ENCODE measurements around the gene NDUFS4.
"Not testable (repeated sequence)": the region's sequence is repeated elsewhere in the genome, so short reads cannot be mapped to it uniquely, and the experiment has no call there.

NDUFS4 gene

DNA sequence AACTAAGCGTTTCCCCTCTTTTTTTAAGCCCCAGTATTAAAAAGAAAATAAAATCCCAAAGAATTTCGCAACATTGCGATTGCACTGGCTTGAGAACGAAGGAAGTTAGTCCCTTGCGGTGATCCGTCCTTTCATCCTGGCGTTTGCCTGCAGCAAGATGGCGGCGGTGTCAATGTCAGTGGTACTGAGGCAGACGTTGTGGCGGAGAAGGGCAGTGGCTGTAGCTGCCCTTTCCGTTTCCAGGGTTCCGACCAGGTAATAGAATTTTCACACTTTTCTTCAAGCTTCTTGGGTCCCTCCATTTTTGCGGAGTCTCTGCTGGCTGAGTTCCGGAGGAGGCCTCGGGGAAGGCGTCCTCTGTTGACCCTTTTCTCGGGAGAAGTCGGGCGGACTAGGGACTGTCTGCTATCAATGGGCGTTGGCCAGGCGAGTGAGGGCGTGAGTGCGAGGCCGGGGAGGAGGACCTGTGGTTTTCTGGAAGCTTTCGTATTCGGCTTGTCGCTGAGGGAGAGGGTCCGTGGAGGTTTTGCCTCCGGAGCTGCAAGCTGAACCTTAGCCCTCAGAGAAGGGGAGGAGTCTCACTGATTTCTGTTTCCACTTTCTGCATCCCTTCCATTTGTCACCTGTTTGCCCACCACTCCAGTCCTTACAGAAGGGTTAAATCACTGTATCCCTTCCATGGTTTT is at the start of gene NDUFS4:
NDUFS4 (plus strand) TSS at position 134 of the 686 bp plus-strand sequence; CDS start at position 158, 24 bp downstream.
- peak; percentile 90 for DNase-seq

GRCh38 chr5:53512539-53512938 is 47.9 kb upstream of the NDUFS4 start:
- DNase-seq = no peak

GRCh38 chr5:53515988-53516387 is 44.5 kb upstream of the NDUFS4 start:
- DNase-seq = no peak

- DNase-seq = no peak
Observed at GRCh38 chr5:53520813-53521212, 39.6 kb upstream of the NDUFS4 start.

- no peak for DNase-seq
Observed at GRCh38 chr5:53537711-53538110, 22.7 kb upstream of the NDUFS4 start.

DNA sequence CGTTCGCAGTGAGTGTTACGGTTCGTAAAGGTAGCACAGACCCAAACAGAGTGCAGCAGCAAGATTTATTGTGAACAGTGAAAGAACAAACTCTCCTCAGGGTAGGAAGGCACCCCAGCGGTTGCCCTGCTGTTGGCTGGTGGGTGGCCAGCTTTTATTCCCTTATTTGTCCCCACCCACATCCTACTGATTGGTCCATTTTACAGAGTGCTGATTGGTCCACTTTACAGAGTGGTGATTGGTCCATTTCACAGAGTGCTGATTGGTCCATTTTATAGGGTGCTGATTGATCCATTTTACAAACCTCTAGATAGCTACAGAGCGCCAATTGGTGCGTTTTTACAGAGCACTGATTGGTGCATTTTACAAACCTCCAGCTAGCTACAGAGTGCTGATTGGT is 19.7 kb upstream of the NDUFS4 start:
- DNase-seq = not testable (repeated sequence)

- DNase-seq = no peak
Observed at GRCh38 chr5:53541859-53542258, 18.6 kb upstream of the NDUFS4 start.

GRCh38 chr5:53542926-53543325 is 17.5 kb upstream of the NDUFS4 start:
- DNase-seq = no peak

DNA sequence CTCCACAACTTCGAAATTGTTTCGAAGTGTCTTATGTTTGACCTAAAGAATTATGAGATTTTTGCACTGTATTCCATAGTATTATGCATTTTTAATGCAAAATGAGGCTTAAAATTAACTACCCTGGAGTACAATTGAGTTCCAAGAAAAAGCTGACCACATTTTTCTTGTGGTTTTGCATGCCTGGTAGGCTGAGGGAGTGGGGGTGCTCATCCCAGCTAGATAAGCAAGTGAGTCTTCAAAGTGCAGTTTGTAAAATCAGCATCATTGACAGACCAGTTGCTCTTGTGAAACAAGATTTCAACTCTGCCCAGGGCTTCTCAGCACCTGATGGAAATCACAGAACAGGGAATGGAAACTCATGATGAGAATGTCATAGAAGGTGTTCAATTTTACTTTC is 17.0 kb upstream of the NDUFS4 start:
- no peak for DNase-seq

DNA sequence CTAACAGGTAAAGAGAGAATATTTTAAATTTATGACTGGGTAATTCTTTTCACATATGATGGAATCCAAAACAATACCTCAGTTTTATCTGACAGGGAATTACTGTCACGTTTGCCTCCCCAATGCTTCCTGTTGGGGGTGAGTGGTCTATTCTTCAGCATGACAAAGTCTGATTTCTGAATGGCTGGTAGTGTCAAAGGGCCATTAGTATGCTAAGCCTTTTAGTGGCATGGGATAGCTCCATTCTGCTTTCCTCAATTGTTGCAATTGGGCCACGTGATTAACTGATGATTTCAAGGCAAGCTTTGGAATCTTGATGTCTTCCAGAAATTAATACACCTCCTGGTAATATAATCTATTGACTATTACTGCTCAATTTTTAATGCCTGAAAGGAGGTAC is 14.7 kb upstream of the NDUFS4 start:
- DNase-seq = no peak

- no peak for DNase-seq
Observed at GRCh38 chr5:53547226-53547625, 13.2 kb upstream of the NDUFS4 start.

DNA sequence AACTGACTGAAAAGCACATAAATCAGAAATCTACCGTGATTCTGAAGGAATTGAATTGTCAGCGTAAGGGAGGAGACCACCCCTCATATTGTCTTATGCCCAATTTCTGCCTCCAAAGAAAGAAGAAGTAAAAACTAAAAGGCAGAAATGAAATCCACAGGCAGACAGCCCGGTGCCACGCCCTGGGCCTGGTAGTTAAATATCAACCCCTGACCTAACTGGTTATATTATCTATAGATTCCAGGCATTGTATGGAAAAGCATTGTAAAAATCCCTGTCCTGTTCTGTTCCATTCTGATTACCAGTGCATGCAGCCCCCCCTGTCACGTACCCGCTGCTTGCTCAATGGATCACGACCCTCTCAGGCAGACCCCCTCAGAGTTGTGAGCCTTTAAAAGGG is 11.9 kb upstream of the NDUFS4 start:
- DNase-seq = not testable (repeated sequence)

- DNase-seq = no peak
Observed at GRCh38 chr5:53549792-53550191, 10.6 kb upstream of the NDUFS4 start.

DNA sequence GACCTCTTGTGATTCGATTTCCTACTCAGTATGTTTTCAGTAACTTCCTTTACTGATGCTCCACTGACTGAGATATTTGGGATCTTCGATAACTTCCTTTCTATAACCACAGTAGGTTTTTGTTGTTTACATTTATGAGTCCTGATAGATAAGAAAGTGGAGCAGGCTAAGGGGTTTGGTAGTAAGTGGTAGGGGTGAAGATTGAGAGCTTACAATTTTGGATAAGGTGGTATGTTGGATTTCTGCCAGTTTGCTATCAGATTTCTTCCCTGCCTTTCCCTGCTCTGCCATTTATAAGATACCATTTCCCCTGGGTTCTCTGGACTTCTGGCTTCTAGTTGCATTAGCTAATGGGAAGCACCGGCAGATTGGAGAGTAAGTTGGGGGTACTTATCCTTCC is 7.9 kb upstream of the NDUFS4 start:
- DNase-seq = no peak

GRCh38 chr5:53554444-53554843 is 6.0 kb upstream of the NDUFS4 start:
- DNase-seq = no peak

- no peak for DNase-seq
Observed at GRCh38 chr5:53555160-53555559, 5.3 kb upstream of the NDUFS4 start.

DNA sequence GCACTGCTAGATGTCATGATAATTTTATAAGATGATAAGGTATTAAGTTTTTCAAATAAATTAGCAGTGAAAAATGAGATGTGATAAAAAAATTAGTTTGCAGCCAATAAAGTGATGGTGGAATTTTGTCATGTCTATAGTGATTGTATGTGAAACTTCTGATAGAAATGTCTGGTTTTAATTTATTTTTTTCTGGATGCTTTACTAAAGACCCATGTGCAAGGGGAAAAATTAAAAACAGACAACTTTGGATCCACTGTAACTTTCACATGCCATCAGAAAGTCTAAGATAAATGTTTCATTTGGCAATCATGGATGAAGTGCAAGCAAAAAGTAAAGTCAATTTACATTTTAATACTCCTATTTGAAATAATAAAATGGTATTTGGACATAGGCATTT is 4.4 kb upstream of the NDUFS4 start:
- DNase-seq = no peak

DNA sequence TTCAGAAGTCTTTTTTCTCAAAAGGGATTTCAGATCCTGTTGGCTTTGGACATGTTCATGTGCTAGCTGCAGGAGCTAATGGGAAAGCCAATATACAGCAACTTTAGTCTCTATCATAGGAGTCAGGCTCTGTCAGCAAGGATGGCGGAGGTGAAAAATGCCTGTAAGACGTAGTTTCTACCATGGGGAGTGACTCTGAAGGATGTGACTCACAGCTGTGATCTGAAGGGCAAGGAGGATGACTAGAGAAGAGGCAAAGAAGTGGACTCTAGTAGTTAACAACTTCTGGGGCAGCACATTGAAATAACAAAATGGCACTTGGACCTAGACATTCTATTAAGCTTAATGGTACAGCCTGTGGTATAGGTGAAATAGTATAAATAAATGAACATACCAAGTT is 3.1 kb upstream of the NDUFS4 start:
- no peak for DNase-seq

- DNase-seq = no peak
Observed at GRCh38 chr5:53558966-53559365, 1.5 kb upstream of the NDUFS4 start.

GRCh38 chr5:53560028-53560427 is 411 bp upstream of the NDUFS4 start:
- no peak for DNase-seq

GRCh38 chr5:53568401-53568800 is 8.0 kb downstream of the NDUFS4 start:
- no peak for DNase-seq

GRCh38 chr5:53568871-53569270 is 8.4 kb downstream of the NDUFS4 start:
- no peak for DNase-seq

- no peak for DNase-seq
Observed at GRCh38 chr5:53569453-53569852, 9.0 kb downstream of the NDUFS4 start.

DNA sequence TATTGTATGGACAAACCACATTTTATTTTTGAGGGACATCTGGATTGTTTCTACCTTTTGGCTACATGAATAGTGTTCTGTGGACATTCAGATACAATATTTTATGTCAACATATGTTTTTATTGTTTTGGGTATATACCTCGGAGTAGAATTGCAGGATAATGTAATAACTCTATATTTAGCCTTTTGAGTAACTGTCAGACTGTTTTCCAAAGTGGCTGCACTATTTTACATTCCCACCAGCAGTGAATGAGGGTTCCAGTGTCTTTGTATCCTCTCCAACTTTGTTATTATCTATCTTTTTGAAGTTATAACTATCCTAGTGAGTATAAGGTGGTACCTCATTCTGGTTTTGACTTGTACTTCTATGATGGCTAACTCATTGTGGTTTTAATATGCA is 11.0 kb downstream of the NDUFS4 start:
- DNase-seq = no peak

- DNase-seq = no peak
Observed at GRCh38 chr5:53575101-53575500, 14.7 kb downstream of the NDUFS4 start.
